Measurements from ENCODE around the gene CLDN19.
A peak's percentile ranks its signal among the peaks of the same experiment; 100 is the strongest.
"Not testable (repeated sequence)": the region's sequence is repeated elsewhere in the genome, so short reads cannot be mapped to it uniquely, and the experiment has no call there.

Gene CLDN19

DNA sequence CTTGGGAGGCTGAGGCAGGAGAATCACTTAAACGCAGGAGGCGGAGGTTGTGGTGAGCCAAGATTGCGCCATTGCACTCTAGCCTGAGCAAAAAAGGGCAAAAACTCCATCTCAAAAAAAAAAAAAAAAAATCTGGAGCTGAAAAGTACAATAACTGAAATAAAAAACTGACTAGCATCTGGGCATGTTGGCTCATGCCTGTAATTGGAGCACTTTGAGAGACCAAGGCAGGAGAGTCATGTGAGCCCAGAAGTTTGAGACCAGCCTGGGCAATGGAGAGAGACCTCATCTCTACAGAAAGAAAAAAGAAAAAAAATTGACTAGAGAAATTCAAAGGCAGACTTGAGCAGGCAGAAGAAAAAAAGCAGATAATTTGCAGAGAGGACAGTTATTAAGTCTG is 18.1 kb downstream of the CLDN19 start:
- no peak overlapping the region for H3K27ac ChIP-seq
- TF ChIP-seq, protein P1, sequence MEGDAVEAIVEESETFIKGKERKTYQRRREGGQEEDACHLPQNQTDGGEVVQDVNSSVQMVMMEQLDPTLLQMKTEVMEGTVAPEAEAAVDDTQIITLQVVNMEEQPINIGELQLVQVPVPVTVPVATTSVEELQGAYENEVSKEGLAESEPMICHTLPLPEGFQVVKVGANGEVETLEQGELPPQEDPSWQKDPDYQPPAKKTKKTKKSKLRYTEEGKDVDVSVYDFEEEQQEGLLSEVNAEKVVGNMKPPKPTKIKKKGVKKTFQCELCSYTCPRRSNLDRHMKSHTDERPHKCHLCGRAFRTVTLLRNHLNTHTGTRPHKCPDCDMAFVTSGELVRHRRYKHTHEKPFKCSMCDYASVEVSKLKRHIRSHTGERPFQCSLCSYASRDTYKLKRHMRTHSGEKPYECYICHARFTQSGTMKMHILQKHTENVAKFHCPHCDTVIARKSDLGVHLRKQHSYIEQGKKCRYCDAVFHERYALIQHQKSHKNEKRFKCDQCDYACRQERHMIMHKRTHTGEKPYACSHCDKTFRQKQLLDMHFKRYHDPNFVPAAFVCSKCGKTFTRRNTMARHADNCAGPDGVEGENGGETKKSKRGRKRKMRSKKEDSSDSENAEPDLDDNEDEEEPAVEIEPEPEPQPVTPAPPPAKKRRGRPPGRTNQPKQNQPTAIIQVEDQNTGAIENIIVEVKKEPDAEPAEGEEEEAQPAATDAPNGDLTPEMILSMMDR (IDR thresholded peaks at IDR 0.05) = no peak
- no peak for TF ChIP-seq ZFX (IDR thresholded peaks at IDR 0.05; ENCODE audit: borderline replicate concordance)

DNA sequence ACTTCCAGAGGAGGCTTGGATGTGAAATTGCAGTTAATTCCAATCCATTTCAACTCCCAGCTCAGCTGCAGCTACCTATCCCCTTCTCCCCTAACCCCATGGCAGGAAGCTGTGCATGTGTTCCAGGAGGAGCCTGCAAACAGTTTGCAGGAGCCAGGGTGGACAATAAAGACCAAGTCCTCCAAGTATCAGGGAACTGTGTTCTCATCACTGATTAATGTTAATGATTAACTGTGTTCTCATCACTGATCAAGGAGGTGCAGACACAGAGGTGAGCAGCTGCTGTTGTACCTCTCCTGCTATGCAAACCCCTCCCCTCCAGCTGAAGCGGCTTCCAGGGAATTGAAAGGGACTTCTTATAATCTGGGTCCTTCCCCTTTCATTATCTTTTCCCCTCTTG is 19.2 kb downstream of the CLDN19 start:
- no peak for TF ChIP-seq ZFX (IDR thresholded peaks at IDR 0.05; ENCODE audit: borderline replicate concordance)
- TF ChIP-seq, protein P1 (IDR thresholded peaks at IDR 0.05) = no peak
- peak overlapping the region; percentile 7; the same call in 1 of the 2 replicates for H3K27ac ChIP-seq

DNA sequence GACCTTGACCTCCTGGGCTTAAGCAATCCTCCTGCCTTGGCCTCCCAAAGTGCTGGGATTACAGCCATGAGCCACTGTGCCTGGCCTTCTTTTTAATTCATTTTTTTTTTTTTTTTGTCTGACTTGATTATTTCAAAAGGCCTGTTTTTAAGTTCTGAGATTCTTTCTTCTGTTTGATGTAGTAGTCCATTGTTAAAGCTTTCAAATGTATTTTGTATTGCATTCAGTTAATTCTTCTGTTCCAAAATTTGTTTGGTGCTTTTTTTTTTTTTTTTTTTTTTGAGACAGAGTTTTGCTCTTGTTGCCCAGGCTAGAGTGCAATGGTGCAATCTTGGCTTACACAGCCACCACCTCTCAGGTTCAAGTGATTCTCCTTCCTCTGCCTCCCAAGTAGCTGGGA is 25.6 kb downstream of the CLDN19 start:
- not testable (repeated sequence) for H3K27ac ChIP-seq

DNA sequence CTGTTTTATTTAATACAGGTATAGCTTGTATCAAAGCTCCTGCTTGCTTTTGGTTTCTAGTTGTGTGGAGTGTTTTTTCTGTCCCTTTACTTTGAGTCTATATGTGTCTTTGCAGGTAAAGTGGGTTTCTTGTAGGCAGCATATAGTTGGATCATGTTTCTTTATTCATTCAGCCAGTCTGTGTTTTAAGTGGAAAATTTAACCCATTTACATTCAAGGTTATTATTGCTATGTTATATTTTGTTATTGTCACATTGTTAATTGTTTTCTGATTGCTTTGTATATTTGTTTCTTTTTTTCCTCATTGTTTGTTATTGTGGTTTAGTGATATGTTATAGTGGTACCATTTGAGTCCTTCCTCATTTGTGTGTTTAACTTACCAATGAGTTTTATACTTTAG is 26.7 kb downstream of the CLDN19 start:
- TF ChIP-seq ZFX (IDR thresholded peaks at IDR 0.05; ENCODE audit: borderline replicate concordance) = no peak
- TF ChIP-seq, protein P1 (IDR thresholded peaks at IDR 0.05) = no peak

DNA sequence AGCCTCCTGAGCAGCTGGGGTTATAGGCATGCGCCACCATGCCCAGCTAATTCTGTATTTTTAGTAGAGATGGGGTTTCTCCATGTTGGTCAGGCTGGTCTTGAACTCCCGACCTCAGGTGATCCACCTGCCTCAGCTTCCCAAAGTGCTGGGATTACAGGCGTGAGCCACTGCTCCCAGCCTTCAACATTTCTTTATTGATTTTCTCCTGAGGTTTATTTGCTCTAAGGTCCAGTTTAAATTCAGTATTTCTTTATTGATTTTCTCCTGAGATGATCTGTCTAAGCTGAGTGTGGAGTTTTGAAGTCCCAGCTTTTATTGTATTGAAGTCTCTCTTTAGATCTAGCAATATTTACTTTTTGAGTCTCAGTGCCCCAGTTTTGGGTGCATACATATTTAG is 27.2 kb downstream of the CLDN19 start:
- H3K27ac ChIP-seq = not testable (repeated sequence)

More for the DNA sequence above, 26.7 kb downstream of the CLDN19 start:
- no peak overlapping the region for H3K27ac ChIP-seq

DNA sequence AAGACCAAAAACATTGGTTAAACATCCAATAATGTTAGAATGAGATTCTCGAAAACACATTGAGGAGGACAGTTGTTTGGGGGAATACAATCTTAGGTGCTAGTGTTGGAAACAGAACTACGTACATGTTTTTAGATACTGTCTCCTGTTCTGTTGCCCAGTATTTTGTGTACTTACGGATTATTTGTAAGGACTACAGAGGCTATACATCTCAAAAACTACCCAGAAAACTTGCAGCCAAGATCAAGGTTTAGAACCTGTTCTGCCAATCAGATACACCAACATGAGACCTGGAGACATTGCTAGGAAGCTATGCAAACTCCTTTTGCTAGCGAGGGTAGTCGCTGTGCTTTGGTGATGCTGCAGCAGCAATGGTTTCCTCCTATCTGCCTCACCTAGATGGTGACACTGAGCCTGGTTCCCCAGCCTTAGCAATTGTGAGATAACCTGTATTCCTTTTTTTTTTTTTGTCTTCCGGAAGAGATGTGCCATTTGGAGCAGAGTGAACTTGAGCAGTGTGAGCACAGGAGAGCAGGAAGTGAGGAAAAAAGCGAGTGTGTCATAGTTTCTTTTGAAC is 36.1 kb downstream of the CLDN19 start:
- H3K27ac ChIP-seq = no peak overlapping the region
- no peak for TF ChIP-seq ZFX (IDR thresholded peaks at IDR 0.05; ENCODE audit: borderline replicate concordance)
- TF ChIP-seq, protein P1 (IDR thresholded peaks at IDR 0.05) = no peak

DNA sequence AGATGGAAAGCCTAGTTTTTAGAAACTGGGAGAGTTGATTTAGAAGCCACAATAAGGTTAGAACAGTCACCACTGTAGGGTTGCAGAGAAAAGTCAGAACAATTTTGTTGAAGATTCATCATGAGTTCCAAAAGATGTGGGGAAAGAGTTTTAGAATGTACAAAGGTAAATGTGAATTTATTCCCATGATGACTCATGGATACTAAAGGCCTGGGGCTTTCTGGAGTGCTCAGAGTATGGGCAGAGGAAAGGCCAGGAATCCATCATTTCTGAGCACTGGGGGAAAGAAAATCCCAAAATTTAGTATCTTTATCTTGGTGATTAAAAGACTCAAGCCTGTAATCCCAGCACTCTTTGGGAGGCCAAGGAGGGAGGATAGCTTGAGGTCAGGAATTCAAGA is 40.0 kb downstream of the CLDN19 start:
- TF ChIP-seq ZFX (IDR thresholded peaks at IDR 0.05; ENCODE audit: borderline replicate concordance) = no peak
- TF ChIP-seq, protein P1 (IDR thresholded peaks at IDR 0.05) = no peak
- no peak overlapping the region for H3K27ac ChIP-seq

DNA sequence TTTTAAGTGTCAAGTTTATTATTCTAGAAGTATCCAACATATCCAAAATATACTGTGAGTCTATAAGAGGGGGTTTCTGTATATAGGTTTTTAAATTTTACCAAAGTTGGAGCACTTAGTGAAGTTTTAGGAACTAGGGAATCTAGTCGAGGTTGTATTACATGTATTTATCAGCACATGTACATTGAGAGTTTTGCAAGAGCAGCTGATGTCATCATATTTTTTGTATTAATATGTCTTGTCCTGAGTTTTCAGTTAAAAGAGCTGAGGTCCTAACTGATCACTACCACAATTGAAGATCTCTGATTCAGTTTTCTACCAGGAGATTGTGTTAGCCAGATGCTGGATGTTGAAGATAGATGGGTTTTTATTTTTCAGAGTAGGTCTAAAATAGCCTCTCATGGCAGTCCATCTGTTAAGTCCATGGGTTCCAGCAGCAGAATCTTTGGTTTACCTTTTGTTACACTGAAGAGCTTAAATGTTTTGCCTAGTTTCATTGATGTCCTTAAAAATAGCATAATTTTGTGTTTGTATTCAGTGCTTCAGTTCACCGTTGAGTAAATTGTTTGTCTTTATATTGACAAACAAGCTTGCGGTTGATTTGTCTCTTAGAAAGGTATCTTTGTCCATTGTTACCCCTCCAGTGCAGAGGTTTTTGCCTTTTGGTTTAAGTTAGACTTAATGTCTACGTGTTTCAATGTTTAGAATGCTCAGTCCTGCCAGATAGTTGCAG is 41.8 kb downstream of the CLDN19 start:
- TF ChIP-seq ZFX (IDR thresholded peaks at IDR 0.05; ENCODE audit: borderline replicate concordance) = no peak
- TF ChIP-seq, protein P1 (IDR thresholded peaks at IDR 0.05) = no peak
- no peak overlapping the region for H3K27ac ChIP-seq
